ENCODE measurements around the gene RFLNA.
A peak's percentile ranks its signal among the peaks of the same experiment; 100 is the strongest.
"Not testable (repeated sequence)": the region's sequence is repeated elsewhere in the genome, so short reads cannot be mapped to it uniquely, and the experiment has no call there.

Gene RFLNA

GRCh38 chr12:124321556-124322270 is 26.8 kb downstream of the RFLNA start:
- no peak for DNase-seq

DNA sequence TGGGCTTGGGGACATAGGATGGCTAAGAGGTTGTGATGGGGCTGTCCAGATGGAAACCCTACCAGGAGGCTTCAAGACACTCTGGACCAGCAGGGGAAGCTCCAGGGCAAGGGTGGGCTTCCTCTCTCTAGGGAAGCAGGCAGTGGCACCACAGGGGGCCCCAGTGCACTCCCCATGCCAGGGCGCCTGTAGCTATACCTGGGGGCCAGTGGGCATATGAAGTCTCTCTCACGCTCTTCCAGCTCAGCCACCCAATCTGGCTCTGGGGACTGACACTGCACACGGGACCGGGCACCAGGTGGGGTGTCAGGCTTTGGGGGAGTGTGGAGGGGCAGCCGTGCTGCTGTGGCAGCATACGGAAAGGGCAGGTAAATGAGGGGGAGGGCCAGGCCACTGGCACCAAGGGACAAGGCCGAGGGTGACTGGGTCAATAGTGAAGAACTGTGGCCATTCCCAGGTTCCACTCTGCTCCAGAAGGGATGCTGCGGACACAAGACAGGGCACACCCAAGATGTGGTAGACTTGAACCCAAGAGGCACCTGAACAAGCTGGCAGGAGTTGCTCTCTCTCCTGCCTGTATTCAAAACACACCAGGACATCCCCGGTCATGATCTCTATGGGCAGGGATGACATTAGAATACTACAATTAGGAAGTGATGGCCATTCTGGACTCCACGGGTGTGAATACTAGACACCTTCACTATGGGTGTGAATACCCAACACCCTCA is 27.5 kb downstream of the RFLNA start:
- peak in 1 of 2 donors; percentile 3 for DNase-seq

- not testable (repeated sequence) for DNase-seq
These were observed 28.1 kb downstream of the RFLNA start for GRCh38 chr12:124322999-124323328.

DNA sequence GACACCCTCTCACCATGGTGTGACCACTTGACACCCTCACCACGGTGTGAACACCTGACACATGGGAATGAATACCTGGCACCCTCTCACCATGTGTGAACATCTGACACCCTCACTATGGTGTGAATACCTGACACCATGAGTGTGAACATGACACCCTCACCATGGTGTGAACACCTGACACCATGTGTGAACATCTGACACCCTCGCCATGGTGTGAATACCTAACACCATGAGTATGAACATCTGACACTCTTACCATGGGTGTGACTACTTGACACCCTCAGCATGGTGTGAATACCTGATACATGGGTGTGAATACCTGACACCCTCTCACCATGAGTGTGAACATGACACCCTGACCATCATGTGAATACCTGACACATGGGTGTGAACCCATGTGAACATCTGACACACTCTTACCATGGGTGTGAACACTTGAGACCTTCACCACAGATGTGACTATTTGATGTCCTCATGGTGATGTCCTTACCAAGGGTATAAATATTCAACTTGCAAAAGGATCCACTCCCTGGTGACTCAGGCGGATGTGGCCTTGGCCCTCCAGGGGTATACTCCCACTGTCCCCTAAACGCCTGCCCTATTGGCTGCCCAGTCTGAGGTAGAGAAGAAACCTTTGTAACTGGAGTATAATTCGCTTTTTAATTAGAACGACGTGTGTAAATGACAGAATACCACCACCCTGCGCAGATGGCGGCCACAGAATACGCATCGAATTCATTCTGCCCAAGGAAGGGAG is 29.1 kb downstream of the RFLNA start:
- peak in 1 of 2 donors; percentile 6 for DNase-seq

GRCh38 chr12:124324803-124325705 is 30.2 kb downstream of the RFLNA start:
- DNase-seq = no peak

- no peak for DNase-seq
These were observed 31.2 kb downstream of the RFLNA start for GRCh38 chr12:124326104-124326503.

- no peak for DNase-seq
These were observed 32.0 kb downstream of the RFLNA start for GRCh38 chr12:124326871-124327270.

GRCh38 chr12:124327362-124328043 is 32.6 kb downstream of the RFLNA start:
- DNase-seq = no peak

- DNase-seq = no peak
These were observed 33.2 kb downstream of the RFLNA start for GRCh38 chr12:124328116-124328515.

DNA sequence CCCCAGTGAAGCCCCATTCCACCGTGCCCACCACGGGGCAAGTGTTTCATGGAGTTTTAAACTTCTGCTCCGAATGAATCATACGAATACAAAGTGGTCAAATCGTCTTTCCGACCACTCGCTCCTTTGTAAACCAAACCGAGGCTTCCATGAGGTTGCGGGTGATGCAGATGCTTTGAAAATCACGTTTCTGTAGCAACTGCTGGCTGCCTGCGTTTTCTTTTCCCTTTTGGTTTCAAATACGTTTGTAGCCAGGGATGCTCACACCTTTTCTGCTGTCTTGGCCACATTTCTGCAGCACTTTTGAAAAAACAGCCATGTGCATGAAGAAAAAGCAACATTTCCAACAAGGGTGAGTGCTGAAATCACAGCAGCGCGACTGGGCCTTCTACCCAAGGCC is 33.7 kb downstream of the RFLNA start:
- DNase-seq = no peak

DNA sequence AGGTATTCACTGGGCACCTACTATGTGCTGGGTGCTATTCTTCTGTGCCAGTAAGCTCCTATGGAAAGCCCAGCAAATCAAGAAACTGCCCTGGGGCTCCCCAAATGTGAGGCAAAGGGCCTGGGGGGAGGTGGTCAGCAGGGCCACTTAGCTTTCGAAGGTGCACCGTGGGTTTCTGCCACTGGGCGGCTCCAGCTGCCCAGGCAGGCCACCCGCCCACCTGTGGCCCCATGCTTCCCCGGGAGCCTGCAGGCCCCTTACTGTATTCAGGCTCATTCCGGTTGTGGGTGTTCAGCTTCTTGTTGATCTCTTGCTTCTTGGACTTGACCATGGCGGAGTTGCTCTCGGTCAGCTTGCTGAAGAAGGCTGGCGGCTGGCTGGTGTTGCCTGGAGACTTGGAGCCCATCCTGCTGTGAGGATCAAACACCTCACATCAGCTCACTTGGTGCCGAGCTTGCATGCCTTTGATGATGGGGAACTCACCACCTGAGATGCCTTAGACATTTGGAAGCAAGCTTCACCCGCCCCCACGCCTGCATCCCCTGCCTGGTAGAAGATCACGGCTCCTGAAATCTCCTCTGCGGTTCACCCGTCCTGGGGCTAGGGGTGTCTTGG is 37.3 kb downstream of the RFLNA start:
- peak in 1 of 2 donors; percentile 5 for DNase-seq

DNA sequence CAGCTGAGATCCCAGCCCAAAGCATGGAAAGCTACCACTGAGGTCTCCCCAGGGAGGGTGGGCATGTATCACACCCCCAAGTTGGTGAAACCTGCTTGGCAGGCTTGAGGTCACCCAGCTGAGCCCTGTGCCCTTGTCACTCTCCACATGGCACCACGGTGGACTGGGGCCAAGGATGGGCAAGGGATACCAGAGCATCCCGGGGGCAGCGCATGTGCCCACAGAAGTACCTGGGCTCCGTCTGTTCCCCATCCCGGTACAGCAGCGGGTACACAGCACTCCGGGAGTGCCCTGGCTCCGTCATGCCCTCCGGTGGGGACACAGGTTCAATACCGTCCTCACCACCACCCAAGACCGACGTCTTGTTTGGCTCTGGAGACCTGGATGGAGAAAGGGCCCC is 38.0 kb downstream of the RFLNA start:
- no peak for DNase-seq

DNA sequence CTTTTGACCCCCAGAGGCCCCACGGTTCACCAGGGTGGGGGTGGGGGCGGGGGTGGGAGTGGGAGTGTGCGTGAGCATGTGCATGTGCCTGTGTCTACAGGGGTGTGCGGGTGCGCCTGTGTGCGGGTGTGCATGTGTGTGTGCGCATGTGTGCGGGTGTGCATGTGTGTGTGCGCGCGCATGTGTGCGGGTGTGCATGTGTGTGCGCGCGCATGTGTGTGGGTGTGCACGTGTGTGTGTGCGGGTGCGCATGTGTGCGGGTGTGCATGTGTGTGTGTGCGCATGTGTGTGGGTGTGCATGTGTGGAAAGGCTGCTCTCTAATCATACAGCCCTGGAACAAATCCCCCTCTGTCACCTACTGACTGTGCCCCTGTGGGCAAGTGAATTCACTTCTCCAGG is 38.8 kb downstream of the RFLNA start:
- no peak for DNase-seq

GRCh38 chr12:124334266-124334665 is 39.4 kb downstream of the RFLNA start:
- DNase-seq = no peak

- no peak for DNase-seq
These were observed 40.1 kb downstream of the RFLNA start for GRCh38 chr12:124334976-124335375.

- no peak for DNase-seq
These were observed 40.7 kb downstream of the RFLNA start for GRCh38 chr12:124335426-124336183.

DNA sequence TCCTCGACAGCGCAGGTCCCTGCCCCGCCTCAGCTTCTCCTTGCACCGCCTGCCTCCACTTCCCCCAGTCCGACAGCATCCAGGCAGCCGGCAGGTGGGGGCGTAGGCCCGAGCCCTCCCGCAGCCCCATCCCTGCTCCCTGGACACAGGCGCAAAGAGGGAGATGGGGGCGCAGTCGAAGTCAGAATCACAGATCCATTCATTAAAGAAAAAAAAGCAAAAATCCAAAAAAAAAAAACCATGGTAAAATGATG is 41.2 kb downstream of the RFLNA start:
- no peak for DNase-seq

- DNase-seq = no peak
These were observed 42.0 kb downstream of the RFLNA start for GRCh38 chr12:124336742-124337520.

GRCh38 chr12:124337622-124338021 is 42.7 kb downstream of the RFLNA start:
- DNase-seq = no peak

DNA sequence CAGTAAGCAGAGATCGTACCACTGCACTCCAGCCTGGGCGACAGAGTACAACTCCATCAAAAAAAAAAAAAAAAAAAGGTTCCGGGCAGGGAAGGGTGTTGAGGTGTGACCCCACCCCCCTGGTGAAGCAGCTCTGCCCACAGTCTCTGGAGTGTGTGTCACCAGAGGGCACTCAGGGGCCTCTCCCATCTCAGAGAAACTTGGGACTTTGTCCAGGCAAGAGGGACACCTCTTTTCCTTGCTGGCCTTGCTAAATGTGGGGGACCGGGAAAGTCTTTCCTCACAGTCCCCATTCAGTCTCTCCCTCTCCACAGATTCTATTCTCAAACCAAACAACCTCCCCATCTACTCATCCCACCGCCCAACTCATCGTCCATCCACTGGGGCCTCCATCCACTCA is 43.6 kb downstream of the RFLNA start:
- DNase-seq = no peak

Data from inflammatory macrophage (primary cell).